NCI-H510A (cell line): ENCODE measurements around the gene SMAP1.

ENCODE experiments used
- DNase-seq: peaks from one replicate; lab custom pipeline; 2025; lab: John Stamatoyannopoulos, UW

The SMAP1 gene

GRCh38 chr6:70842541-70842940, 174.9 kb downstream of the SMAP1 start:
- no peak for DNase-seq

GRCh38 chr6:70843328-70843918, 175.7 kb downstream of the SMAP1 start:
- no peak for DNase-seq

- no peak for DNase-seq
Measured at GRCh38 chr6:70844301-70844700, 176.6 kb downstream of the SMAP1 start.

GRCh38 chr6:70846207-70846835, 178.6 kb downstream of the SMAP1 start:
- no peak for DNase-seq

- no peak for DNase-seq
Measured at GRCh38 chr6:70847106-70848084, 179.7 kb downstream of the SMAP1 start.

- DNase-seq = no peak
Measured at GRCh38 chr6:70849348-70850069, 181.8 kb downstream of the SMAP1 start.

- no peak for DNase-seq
Measured at GRCh38 chr6:70852667-70853246, 185.1 kb downstream of the SMAP1 start.

GRCh38 chr6:70857387-70858077, 189.8 kb downstream of the SMAP1 start:
- no peak for DNase-seq

GRCh38 chr6:70860045-70860444, 192.4 kb downstream of the SMAP1 start:
- DNase-seq = no peak

GRCh38 chr6:70860920-70861319, 193.2 kb downstream of the SMAP1 start:
- DNase-seq = no peak

- DNase-seq = no peak
Measured at GRCh38 chr6:70863343-70863742, 195.7 kb downstream of the SMAP1 start.

GRCh38 chr6:70864401-70864800, 196.7 kb downstream of the SMAP1 start:
- no peak for DNase-seq

GRCh38 chr6:70872469-70872868, 204.8 kb downstream of the SMAP1 start:
- DNase-seq = no peak

GRCh38 chr6:70874181-70874913, 206.7 kb downstream of the SMAP1 start:
- DNase-seq = no peak

- no peak for DNase-seq
Measured at GRCh38 chr6:70879496-70879895, 211.8 kb downstream of the SMAP1 start.

GRCh38 chr6:70884074-70884983, 216.6 kb downstream of the SMAP1 start:
- DNase-seq = no peak

- DNase-seq = no peak
Measured at GRCh38 chr6:70886071-70886470, 218.4 kb downstream of the SMAP1 start.

- no peak for DNase-seq
Measured at GRCh38 chr6:70886661-70887060, 219.0 kb downstream of the SMAP1 start.

GRCh38 chr6:70889270-70889669, 221.6 kb downstream of the SMAP1 start:
- DNase-seq = no peak
